ENCODE results near the gene CDKN2A.
"Not testable (repeated sequence)": the region's sequence is repeated elsewhere in the genome, so short reads cannot be mapped to it uniquely, and the experiment has no call there.

The CDKN2A gene

DNA sequence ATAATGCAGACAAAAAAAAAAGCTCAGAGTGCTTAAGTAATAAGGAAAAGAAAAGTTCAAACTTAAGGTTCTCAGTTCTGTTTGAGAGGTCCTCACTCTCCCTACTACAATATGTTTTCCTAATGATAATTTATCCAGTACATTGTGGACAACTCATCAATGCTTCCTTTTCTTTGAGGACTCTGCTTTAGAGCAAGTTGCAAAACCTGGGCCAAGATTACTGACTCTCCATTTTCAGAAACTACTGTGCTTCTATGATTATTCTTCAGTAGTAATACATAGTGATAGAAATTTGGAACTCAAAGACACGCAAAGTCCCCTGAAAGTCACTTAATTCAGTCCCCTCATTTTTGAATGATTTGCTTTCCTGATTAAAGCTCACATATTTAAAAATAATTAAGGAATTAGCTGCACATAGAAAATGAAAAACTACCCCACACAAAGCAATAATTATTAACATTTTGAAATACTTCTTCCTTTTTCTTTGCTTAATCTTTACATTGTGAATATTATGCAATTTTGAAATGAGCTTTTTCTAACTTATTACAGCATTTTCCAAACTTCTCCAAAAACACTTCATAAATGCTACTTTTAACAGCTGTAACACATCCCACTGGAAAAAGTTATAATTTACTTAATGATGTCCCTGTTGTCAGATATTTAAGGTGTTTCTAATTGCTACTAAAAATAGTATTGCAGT, 11.2 kb downstream of the CDKN2A start:
- DNase-seq (ENCODE audit: low read depth in 2 of 2): no peak

DNA sequence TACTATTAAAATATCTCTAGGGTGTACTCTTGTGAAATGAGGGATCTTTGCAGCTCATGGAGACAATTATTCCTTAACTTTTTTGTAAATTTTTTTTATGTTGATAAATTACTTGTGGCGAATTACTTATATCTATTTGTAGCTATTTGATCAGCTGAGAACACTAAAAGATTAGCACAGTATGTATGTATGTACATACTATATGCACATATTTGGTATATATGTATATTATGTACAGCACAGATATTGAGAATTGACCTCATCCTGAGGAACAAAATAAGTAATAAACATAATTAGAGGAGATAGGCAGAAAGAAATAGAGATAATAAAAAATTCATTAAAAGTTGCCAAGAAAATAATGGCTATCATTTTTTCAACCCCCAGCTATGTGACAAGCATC, 11.8 kb downstream of the CDKN2A start:
- DNase-seq (ENCODE audit: low read depth in 2 of 2): no peak

DNA sequence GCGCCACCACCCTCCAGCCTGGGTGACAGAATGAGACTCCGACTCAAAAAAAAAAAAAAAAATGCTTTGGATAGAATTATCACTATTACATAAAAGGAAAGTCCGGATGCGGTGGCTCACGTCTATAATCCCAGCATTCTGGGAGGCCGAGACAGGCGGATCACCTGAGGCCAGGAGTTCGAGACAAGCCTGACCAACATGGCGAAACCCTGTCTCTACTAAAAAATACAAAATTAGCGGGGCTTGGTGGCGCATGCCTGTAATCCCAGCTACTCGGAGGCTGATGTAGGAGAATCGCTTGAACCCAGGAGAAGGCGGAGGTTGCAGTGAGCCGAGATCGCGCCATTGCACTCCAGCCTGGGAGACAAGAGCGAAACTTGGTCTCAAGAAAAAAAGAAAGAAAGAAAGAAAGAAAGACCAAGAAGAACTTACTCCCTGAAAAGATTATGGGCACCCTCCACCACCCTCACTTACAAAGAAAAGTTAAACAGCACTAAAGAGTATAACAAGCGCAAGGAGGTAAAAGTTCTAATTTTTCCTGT, 17.8 kb downstream of the CDKN2A start:
- no peak for DNase-seq (ENCODE audit: low read depth in 2 of 2)

- DNase-seq (ENCODE audit: low read depth in 2 of 2): no peak
These were observed 19.3 kb downstream of the CDKN2A start for GRCh38 chr9:21974722-21975409.

DNA sequence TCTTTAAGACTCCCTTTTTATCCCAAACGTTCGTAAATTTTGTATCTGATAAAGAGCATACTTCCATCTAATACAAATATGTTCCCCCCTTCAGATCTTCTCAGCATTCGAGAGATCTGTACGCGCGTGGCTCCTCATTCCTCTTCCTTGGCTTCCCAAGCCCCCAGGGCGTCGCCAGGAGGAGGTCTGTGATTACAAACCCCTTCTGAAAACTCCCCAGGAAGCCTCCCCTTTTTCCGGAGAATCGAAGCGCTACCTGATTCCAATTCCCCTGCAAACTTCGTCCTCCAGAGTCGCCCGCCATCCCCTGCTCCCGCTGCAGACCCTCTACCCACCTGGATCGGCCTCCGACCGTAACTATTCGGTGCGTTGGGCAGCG, 19.9 kb downstream of the CDKN2A start:
- DNase-seq (ENCODE audit: low read depth in 2 of 2): no peak

DNA sequence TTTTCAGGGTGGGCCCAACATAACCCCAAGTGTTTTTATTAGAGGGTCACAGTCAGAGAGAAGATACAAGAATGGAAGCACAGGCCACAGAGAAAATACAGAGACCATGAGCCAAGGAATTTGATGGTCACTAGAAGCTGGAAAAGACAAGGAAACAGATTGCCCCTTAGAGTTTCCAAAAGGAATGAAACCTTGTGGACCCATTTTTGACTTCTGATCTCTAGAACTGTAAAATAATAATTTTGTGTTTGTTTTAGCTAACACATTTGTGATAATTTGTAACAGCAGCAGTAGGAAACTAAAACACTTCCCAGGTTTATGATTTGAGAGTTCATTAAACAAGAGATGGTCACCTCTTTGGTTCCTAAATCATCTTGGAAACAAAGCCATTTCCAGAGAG, 21.8 kb downstream of the CDKN2A start:
- DNase-seq (ENCODE audit: low read depth in 2 of 2): no peak

DNA sequence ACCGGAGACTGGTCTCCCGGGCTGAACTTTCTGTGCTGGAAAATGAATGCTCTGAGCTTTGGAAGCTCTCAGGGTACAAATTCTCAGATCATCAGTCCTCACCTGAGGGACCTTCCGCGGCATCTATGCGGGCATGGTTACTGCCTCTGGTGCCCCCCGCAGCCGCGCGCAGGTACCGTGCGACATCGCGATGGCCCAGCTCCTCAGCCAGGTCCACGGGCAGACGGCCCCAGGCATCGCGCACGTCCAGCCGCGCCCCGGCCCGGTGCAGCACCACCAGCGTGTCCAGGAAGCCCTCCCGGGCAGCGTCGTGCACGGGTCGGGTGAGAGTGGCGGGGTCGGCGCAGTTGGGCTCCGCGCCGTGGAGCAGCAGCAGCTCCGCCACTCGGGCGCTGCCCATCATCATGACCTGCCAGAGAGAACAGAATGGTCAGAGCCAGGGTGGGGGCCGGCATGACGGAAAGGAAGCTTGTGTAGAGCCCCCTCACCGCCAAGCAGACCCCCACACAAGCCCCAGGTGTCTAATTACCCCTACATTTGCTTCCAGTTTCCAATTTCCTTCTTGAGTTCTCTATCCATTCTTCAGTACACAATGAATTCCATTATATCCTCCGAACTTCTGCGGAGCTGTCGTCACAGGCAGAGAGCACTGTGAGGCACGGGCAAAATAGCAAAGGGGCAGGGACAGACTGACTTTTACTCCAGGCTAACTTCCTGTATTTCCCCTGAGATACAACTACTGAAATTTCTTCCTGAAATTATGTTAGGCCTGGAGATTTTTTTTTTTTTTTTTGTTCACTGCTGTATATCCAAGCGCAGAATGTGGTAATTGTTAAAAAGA, 23.2 kb downstream of the CDKN2A start:
- DNase-seq (ENCODE audit: low read depth in 2 of 2): no peak

- DNase-seq (ENCODE audit: low read depth in 2 of 2): no peak
These were observed 24.0 kb downstream of the CDKN2A start for GRCh38 chr9:21969951-21970799.

DNA sequence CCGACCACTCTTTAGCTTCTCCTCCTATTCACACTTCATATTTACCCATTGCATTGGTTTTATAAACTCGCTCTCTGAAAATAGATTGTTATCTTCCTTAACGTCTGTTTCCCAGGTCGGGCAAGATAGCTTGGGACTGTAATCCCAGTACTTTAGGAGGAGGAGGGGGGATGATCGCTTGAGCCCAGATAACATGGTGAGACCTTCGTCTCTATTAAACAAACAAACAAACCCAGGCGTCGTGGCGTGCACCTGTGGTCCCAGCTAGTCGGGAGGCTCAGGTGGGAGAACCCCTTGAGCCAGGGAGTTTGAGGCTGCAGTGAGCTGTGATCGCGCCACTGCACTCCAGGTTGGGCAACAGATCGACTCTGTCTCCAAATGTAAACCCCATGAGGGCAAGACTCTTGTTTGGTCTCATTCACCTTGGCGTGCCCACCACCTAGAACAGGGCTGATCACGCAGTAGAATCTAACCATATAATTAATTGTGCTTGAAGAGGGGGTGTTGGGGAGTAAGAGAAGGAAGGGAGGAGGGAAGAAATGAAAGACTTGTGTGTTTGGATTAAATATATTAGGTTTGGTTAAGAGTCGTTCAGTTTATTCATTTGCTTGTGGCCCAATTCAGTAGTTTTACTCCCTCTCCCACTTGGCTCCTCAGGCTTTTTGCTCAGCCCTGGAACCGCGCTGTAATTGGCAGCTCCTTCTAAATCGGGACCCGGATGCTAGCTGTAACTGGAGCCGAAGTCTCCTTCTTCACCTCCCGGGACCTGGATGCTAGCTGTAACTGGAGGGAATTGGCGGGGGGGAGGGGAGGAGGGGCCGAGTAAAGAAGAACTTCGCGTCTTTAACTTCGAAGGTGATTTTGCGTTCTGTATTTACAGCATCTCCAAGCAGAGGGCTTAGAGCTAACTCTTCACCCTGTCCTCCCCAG, 24.9 kb downstream of the CDKN2A start:
- DNase-seq (ENCODE audit: low read depth in 2 of 2): no peak

- no peak for DNase-seq (ENCODE audit: low read depth in 2 of 2)
These were observed 25.7 kb downstream of the CDKN2A start for GRCh38 chr9:21968331-21969010.

DNA sequence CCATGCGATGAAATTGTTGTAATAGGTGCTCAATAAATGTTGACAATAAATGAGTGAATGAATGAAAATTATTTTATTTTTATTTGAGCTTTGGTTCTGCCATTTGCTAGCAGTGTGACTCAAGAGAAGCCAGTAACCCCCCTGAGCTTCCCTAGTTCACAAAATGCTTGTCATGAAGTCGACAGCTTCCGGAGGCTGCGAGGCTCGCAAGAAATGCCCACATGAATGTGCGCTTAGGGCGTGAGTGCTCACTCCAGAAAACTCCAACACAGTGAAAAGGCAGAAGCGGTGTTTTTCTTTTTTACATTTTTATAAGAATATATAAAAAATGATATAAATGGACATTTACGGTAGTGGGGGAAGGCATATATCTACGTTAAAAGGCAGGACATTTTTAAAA, 26.5 kb downstream of the CDKN2A start:
- DNase-seq (ENCODE audit: low read depth in 2 of 2): no peak

DNA sequence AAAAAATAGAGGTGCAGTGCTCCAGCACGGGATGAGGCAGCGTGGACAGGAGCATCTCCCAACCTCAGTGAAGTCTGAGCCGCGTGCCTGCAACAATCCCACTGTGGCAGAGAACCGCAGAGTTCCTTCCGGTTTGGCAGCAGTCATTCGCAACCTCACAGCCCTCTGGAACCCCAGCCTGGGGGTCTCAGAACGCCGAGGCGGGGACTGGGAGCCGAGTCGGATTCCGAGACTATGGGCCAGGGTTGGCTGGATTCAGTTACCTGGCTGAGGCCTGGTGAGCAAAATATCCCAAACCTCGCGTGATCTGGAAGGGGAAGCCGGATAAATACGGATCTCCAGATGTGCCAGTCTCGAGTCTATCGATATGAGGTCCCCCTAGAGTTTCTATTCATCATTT, 27.0 kb downstream of the CDKN2A start:
- DNase-seq (ENCODE audit: low read depth in 2 of 2): no peak

- DNase-seq (ENCODE audit: low read depth in 2 of 2): no peak
These were observed 27.9 kb downstream of the CDKN2A start for GRCh38 chr9:21966140-21966851.

DNA sequence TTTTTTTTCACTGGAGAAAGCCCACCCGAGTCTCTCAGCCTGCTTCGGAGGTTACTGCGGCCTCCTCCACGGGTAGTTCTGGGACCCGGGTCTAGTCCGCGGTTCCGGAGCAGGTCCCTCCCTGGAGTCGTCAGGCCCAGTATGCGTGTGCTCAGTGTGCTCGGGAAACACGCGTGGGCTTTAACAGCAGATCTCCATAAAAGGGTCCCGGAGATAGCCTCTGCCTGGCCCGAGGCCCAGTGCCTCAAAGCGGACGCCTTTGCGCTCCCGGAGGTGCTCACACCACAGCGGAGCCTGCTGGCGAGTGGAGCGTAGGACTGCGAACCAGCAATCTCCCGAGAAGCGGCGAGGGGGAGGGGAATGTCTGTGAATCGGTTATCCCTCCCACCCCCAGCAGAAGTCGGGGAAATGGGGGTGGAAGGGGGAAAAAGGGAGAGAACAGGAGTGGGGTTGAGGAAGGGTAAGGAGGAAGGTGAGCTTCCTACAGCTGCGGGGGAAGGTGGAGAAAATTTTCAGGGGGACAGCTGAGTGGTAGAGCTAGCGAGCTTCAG, 28.7 kb downstream of the CDKN2A start:
- DNase-seq (ENCODE audit: low read depth in 2 of 2): peak; percentile 33 to 35

GRCh38 chr9:21964925-21965385, 29.2 kb downstream of the CDKN2A start:
- no peak for DNase-seq (ENCODE audit: low read depth in 2 of 2)

DNA sequence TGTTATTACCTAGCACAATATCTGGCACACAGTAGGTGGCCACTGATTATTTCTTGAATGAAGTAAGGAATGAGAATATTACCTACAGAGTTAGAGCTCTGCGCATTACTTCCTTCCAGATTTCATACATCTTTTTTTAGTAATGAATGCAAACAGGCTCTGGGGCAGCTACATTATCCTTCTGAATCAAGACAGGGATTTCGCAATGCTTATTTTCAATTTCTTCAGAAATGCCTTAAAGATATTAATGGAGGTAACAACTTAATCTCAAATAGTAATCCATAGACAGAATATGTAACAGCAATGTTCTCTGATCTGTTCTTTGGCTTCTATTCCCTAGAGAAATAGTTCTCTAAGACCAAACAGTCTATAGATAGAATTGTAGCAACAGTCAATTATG, 32.6 kb downstream of the CDKN2A start:
- no peak for DNase-seq (ENCODE audit: low read depth in 2 of 2)

GRCh38 chr9:21959268-21959667, 34.9 kb downstream of the CDKN2A start:
- DNase-seq (ENCODE audit: low read depth in 2 of 2): not testable (repeated sequence)

DNA sequence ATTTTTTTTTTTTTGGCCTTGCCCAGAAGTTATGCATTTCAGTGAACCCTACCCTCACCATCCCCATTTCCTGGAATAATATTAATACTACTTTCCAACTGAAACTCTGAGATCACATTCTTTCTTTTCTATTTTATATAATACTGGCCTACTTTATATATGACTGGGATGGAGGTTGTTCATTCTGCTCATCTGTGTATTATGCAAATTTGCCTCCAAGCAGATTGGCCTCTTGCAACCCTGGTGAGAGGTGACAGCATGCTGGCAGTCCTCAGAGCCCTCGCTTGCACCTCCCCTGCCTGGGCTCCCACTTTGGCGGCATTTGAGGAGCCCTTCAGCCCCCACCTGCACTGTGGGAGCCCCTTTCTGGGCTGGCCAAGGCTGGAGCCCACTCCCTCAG, 35.4 kb downstream of the CDKN2A start:
- DNase-seq (ENCODE audit: low read depth in 2 of 2): no peak

GRCh38 chr9:21945606-21946005, 48.6 kb downstream of the CDKN2A start:
- no peak for DNase-seq (ENCODE audit: low read depth in 2 of 2)

All from fibroblast of skin of left biceps (primary cell).